ENCODE measurements around the gene CCDC154.

Gene CCDC154

DNA sequence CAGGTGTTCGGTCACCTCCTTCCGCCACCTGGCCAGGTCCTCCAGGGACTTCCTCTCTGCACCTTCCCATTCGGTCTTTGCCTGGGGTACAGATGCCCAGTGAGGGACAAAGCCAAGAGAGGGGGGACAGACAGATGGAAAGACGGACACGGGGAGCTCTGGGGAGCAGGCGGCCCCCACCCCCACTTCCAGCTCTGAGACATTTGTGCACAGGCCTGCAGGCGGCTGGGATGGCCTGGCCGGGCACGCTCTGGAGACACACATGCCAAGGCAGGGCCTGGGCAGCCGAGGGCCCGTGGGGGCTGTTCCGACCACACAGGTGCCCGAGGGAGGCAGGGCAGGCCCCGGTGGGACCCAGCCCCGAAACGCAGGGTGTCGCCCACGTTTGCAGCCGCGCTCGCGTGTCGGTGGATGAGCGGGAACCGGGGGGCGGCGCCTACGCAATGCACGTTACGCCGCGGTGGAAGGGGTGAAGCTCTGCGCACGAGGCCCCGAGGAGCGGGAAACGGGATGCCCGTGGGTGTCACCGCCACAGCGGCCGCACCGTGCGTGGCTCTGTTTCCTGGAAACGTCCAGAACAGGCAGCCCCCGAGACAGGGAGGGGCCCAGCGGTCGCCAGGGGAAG lies 7.5 kb downstream of the CCDC154 start:
- DNase-seq (ENCODE audit: low read depth) = no peak

DNA sequence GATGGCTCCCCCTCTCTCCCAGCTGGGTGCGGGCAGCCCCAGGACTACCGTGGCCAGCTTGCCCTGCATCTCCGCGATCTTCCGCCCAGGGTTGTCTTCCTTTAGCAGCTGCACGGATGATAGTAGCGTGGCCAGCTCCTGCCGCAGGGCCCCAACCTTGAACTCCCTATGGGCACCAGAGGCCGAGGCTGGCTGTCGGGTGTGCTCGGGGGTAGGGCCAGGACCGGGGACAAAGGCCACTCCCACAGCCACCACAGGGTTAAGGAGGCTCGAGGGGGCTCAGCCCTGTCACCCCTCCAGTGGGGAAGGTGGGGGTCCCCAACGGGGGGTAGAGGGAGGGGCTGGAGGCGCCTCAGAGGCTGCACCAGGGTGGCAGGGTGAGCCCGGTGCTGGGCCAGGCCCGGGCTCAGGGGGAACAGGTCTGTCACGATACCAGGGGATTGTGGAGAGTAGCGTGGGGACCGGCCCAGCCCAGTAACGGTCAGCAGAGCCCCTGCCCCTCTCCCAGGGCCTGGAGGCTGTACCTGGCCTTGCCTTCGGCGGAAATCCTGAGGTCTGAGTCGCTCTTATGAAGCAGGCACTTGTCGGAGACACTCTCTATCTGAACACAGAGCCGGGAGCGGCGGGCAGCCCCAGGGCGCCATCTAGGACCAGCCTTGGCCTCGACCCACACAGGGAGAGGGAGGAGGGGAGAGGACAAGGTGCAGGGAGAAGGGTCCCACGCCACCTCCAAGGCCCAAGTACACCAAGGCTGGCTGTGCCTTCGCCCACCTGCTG lies 8.2 kb downstream of the CCDC154 start:
- no peak for DNase-seq (ENCODE audit: low read depth)

DNA sequence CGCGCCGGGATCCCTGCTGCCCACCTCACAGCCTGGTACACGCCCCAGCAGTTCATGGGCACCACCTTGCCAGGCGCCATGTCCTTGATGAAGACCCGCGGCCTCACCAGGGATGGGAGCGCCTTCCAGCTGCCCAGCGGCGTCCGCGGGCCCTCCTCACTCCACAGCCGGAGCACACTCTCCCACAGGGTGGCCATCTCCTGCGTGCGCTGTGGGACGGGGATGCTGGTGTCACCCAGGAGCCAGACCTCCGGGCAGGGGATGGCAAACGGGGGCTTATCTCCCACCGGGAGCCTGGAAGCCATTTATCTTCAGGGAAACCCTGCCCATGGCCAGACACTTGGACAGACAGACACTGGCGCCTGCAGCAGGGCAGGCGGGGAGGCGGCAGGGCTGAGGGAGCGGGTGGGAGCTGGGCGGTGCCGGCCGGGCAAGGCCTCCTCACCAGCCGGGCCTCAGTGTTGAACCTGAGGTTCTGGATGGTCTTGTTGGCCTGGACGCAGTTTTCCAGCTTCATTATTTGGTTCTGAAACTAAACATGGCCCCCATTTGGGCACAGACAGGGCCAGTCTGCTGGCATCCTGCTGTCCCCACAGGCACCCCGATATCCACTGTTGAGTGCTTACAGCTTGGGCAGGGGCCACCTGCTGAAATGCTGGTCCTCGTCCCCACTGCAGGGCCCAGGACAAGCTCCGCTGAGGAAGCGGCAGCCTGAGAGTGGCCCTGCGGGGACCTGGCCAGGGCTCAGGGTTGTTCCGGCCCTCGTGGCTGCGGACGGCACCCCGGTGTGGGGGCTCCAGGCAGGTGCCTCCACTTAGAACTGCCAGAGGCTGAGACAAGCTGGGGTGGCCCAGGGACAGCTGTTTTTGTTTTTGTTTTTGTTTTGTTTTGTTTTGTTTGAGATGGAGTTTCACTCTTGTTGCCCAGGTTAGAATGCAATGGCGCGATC lies 9.4 kb downstream of the CCDC154 start:
- no peak for DNase-seq (ENCODE audit: low read depth)

DNA sequence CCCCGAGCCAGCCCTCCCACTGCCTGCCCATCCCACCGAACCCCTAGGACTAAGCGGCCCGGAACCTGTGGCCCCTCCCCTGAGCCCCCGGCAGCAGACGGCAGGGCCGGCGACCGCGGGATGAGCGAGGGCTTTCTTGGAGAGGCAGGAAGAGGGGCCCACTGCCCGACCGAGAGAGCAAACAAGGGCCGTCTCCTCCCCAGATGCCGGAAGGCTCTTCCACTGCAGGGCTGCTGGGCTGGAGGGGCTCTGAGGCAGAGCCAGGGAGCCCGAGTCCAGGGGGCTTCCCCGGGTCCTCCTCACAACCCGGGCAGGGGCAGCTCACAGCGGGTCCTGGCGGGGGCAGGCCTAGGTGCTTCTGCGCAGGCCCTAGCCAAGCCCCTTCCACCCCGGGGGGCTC lies 10.6 kb downstream of the CCDC154 start:
- DNase-seq (ENCODE audit: low read depth) = no peak

DNA sequence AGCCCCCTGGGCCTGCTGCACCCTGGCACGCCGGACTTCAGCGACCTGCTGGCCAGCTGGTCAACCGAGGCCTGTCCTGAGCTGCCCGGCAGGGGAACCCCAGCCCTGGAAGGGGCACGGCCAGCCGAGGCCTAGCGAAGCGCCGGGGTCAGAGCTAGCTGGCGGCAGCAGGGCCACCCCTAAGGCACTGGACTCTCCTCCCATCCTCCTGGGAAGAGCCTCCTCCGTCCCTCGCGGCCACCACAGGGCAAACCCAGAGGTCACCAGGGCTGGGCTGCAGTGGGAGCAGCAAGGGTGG lies 11.1 kb downstream of the CCDC154 start:
- DNase-seq (ENCODE audit: low read depth) = no peak

DNA sequence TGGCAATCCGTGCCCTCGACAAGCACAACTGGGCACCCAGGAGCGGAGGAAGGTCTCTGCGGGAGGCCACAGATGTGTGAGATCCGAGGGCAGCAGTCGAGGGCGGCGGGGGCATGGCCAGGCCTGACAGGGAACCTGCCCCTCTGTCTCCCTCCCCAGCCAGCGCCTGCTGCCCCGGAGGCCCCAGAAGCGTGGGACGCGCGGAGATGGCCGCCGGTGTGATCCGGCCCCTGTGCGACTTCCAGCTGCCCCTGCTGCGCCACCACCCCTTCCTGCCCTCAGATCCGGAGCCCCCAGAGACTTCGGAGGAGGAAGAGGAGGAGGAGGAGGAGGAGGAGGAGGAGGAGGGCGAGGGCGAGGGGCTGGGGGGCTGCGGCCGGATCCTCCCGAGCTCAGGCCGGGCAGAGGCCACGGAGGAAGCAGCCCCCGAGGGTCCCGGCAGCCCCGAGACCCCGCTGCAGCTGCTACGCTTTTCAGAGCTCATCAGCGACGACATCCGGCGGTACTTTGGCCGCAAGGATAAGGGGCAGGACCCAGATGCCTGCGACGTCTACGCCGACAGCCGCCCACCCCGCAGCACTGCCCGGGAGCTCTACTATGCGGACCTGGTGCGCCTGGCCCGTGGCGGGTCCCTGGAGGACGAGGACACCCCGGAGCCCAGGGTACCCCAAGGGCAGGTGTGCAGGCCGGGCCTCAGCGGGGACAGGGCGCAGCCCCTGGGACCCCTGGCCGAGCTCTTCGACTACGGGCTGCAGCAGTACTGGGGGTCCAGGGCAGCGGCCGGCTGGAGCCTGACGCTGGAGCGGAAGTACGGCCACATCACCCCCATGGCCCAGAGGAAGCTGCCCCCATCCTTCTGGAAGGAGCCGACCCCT lies 11.7 kb downstream of the CCDC154 start:
- no peak for DNase-seq (ENCODE audit: low read depth)

DNA sequence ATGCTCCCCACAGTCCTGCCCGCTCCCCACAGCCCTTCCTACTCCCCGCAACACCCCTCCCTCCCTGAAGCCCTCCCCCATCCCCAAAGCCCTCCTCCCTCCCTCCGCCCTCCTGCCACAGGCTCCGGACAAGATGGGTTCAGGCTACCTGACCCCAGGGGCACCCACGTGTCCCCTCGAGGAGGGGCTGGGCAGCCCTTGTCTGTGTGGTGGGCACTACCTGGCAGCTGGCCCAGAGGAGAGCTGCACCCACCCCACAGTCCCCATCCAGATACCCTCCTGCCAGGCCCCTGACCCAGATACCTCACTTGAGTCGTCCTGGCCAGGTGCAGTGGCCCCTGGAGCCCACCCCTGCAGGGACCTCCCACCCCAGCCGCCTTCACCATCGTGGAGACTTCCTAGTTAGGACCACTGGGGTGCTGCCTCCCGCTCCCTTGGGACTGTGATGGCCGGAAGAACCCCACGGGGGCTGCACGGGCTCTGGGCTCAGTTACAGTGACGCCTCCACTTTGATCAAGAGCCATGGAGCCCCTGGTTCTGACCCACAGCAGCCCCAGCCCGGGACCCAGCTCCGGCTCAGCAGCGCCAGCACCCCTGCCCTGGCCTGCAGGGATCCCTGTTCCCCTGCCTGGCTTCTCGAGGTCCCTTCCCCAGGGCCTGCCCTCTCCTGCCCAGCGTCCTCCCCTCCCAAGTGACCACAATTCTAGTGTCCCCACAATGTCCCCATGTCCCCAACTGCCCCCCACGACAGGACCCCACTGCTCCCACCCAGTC lies 12.7 kb downstream of the CCDC154 start:
- DNase-seq (ENCODE audit: low read depth) = no peak

DNA sequence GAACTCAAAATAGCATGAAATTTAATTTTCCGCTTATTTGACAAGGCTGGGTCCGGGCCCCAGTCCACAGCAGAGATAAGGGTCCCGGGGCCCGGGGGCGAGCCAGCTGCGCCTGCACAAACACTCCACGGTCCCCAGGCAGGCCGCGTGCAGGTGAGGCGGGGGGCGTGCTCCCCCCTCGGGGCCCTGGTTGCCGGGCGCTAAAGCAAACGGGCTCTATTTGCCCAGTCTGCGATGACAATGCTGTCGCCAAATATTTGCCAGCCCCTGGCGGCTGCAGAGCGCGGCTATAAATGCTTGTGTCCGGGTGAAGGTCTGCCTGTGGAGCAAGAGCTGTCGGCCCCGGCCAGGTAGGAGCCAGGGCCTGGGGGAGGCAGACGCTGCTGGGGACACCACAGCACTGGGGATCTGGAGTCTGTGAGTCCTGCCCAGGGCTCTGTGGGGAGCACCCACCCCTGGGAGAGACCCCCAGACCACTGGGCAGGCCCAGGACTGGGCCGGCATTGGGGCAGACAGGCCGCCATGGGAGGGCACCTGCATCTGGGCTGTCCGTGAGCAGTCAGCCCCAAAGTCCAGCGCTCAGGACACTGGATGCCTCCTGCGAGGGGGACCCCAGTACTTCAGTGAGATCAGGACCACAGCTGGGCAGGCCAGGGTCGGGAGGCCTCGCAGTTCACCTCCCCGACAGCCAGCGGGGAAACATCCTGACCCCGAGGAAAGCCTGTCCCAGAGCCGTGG lies 13.4 kb downstream of the CCDC154 start, which contains the start of gene PERCC1:
Gene PERCC1 (plus strand): TSS at position 320 of the 738 bp plus-strand sequence. CDS start 1,516 bp downstream, outside the sequence.
- DNase-seq (ENCODE audit: low read depth) = no peak

DNA sequence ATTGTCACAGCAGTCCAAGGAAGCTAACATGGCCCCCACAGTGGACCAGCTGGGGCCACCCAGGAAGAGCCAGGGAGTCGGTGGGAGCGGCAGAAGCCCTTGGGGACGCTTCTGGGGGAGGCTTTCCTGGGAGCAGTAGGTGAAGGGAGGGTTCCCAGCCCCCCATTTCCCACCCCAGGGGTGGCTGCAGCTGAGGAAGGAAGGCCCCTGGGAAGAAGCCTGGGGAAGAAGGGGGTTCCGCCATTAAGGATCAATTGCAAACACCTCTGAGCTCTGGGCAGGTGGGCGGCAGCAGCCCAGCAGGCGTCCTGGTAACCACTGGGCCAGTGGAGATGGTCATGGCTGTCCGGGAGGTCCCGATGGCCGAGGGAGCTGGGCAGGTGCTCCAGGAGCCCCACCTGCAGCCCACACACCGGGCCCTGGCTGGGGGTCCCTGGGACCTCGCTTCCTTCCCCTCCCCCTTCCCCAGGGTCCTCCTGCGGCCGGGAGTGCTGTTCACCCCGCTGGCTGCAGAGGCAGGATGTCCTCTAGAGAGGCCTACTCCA lies 14.1 kb downstream of the CCDC154 start:
- DNase-seq (ENCODE audit: low read depth) = no peak

DNA sequence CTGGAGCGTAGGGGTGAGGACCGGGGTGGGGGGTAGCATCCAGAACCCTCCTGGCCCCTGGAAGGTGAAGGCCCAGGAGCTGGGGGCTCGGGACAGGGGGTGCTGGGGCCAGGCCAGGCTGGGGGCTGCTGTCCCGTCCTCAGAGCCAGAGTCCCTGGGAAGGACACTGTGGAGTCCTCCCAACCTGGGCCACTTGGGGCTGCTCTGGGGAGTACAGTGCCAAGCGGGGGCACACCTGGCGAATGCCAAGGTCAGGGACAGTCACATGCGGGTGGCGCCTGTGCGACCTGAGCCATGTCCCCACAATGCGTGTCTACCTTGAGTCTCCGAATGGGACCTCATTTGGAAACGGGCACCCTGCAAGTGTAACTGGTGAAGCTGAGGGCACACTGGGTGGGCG lies 14.7 kb downstream of the CCDC154 start:
- DNase-seq (ENCODE audit: low read depth) = no peak

DNA sequence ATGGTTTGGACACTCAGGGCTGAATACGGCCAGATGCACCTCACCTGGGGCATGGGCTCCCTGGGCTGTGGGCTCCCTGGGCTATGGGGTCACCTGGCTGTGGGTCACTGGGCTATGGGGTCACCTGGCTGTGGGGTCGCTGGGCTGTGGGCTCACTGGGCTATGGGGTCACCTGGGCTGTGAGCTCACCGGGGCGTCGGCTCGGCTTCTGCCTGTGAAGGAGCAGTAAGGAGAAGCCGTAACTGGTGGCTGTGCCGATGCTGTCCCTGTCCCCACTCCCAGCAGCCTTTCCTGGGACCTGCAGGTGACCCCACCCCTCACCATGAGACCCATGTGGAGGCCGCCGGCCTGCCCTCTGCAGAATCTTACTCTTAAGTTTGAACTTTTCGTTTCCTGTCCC lies 15.3 kb downstream of the CCDC154 start:
- no peak for DNase-seq (ENCODE audit: low read depth)

DNA sequence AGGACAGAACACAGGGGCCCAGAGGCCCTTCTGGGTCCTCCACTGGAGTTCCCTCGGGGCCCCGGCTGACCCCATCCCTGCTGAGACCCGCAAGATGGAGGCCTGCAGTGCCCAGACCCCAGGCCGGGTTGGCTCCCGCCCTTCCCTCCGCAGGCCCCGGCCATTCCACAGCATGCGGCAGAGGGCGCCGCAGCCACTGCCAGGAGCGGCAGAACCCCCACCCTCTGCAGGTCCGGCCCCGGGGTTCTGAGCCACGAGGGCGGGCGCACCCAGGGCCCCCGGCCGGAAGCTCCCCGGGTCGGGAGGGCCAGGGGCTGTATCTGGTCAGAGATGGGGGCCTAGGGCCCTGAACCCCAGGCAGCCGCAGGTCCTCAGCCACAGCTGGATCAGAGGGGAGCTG lies 15.8 kb downstream of the CCDC154 start:
- peak; percentile 18 for DNase-seq (ENCODE audit: low read depth)

DNA sequence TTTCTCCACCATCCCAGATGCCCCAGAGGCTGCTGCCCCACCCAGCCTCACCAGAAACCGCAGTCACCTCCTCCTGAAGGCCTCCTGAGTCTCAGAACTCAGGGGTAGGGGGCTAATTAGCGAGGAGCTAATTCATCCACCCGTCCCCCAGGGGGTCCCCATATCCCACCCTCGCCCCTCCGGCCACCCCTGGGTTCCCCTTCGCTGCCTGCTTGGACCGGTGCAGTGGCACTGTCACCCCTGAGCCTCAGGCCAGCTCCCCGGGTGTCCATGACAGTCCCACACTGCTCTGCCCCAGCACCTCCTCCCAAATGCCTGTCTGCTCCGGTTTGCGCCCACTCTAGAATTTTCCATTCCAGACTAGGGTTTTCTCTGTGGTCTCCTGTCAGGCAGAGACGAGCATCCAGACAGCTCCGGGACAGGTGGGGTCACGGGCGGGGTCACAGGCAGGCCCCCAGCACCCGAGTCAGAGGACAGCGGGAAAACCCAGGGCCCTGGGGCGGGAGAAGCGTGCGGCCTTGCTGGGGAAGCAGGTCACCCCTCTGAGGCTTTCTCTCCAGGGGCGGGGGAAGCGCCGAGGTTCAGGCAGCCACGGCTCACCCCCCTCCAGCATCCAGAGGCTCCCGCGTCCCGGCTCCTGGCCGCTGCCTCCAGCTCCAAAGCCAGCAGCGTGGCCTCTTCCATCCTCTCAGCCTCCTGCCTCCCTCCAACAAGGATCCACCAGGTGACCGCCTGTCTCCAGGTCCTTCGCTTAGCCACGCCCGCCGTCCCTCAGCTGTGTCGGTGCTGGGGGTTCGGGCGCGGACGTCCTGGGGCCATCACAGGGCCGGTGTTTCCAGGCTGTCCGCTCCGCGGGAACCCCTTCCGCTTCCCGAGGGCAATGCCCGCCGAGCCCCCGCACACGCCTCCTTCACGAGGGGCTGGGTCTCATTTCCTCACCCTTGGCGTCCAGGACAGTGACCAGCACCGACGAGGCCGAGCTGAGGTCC lies 16.6 kb downstream of the CCDC154 start:
- no peak for DNase-seq (ENCODE audit: low read depth)

DNA sequence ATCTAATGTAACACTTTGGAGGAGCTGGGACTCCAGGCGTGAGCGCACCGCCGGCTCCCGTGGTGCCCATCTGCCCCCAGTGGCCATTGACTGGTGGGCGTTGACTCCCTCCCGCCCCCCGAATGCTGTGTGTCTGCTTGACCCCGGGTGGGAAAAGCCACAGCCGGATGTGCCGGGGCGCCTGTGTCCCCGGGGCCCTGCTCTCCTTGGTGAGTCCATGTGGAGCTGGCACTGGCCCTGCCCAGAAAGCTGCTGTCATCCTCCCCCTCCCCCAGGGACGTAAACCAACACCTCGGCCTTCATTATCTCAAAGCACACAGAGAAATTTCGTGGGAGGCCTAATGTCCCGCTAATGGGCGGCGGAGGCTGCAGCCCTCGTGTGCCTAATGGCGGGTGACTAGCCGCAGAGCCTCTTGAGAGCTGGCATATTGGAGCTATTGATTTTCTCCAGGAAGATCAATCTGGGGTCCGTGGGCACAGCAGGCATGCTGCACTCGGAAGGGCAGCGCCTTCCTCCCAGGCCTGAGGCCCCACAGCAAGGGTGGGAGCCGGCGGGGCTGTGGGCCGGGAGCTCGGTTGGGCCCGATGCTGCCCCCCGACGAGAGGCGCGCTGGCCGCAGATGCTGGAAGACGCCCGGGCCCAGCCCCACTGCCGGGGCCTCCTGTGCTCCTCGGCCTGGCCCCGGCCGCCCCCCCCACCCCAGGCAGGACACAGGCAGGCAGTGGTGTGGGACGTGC lies 17.5 kb downstream of the CCDC154 start:
- DNase-seq (ENCODE audit: low read depth) = no peak

DNA sequence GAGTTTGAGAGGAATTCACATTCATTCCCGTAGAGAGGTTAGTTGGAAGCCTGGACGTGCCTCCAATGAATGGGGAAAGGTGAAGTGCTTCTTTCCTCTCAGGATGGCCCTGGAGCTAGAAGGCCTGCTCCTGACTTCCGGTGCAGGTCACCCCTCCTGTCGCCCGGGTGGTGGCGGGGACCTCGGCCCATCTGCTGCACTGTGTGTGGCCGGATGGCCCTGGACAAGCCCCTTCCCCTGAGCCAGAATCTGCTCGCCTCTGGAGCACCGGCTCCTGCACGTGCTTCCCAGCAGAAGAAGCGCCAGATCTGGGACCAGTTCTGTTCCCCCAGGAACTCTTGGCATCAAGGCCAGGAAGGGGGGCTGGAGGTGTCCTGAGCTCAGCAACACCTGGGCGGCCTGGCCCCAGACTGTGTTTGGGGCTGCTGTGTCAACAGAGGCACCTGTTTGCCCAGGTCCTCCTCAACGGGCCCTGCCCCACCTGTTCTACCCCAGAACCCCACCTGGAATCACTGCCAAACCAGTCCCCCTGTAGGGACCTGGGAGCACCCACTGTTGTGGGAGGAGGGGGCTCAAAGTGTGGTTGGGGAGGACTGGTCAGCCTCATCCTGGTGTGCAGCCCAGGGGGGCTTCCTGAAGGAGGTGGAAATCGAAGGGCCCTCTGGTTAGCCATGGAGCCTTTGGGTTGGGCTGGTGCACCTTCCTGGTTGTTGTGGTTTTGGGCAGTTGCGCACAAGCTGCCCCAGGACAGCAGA lies 18.6 kb downstream of the CCDC154 start:
- DNase-seq (ENCODE audit: low read depth) = no peak

DNA sequence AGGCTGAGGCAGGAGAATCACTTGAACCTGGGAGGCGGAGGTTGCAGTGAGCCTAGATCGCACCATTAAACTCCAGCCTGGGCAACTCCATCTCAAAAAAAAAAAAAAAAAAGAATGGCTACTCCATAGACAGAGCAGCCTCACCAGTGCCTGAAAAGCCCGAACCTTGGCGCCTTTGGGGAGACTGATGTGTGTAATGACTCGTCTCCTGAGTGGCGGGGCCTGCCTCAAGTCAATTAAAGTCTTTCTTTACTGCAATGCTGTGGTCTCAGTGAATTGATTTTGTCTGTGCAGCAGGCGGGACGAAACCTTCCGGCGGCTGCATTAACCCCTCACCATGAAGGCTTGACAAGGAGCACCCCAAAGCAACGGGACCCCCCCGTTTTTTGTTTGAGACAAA lies 20.3 kb downstream of the CCDC154 start:
- DNase-seq (ENCODE audit: low read depth) = no peak

DNA sequence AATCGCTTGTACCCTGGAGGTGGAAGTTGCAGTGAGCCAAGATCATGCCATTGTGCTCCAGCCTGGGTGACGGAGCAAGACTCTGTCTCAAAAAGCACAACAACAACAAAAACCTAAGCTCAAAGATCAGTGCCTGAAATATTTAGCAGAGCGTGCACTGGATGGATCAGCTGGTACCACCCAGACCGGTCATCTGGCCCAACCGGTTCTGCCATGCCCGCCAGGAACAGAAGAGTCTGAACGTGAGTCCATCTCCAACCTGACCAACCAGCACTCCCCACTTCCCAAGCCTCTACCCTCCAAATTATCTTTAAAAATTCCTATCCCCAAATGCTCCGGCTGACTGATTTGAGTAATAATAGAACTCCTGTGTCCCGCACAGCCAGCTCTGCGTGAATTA lies 22.3 kb downstream of the CCDC154 start:
- DNase-seq (ENCODE audit: low read depth) = no peak

Measured in stimulated activated CD8-positive, alpha-beta memory T cell treated with anti-CD3 and anti-CD28 coated beads, Interleukin-12 subunit alpha, Interleukin-12 subunit beta, amount 100 ng/mL, for 4 hours (primary cell).